KMS-11 (cell line): ENCODE data around the gene HMBS.

Experiments used
- H2AFZ ChIP-seq: fragments of 200-600 bp; sonication (generic); 2 replicates; pipeline ENCODE4 v1.6.1; 2016; ENCODE audit warnings: antibody characterized with exemption, mixed run types, low read depth
- H3K27ac ChIP-seq: fragments of 200-600 bp; sonication (generic); 2 replicates; pipeline ENCODE4 v1.6.1; 2016; ENCODE audit warnings: mild to moderate bottlenecking, mixed run types
- H3K27me3 ChIP-seq: fragments of 200-600 bp; sonication (generic); 2 replicates; pipeline ENCODE4 v1.6.1; 2017; ENCODE audit warnings: mild to moderate bottlenecking, low read depth, mixed run types, moderate library complexity; ENCODE audit not compliant: insufficient read depth
- H3K36me3 ChIP-seq: fragments of 200-600 bp; sonication (generic); 2 replicates; pipeline ENCODE4 v1.6.1; 2017; ENCODE audit warnings: mild to moderate bottlenecking, mixed run types; ENCODE audit not compliant: insufficient read depth
- H3K4me1 ChIP-seq: fragments of 200-600 bp; sonication (generic); 2 replicates; pipeline ENCODE4 v1.6.1; 2016; ENCODE audit warnings: mild to moderate bottlenecking, low read depth, mixed run types; ENCODE audit not compliant: poor library complexity, severe bottlenecking
- H3K4me2 ChIP-seq: fragments of 200-600 bp; sonication (generic); 2 replicates; pipeline ENCODE4 v1.7.0; 2016; ENCODE audit warnings: mild to moderate bottlenecking, mixed run types
- H3K4me3 ChIP-seq: fragments of 200-600 bp; sonication (generic); IDR thresholded peaks from 2 replicates; pipeline ENCODE4 v1.6.1; 2017; ENCODE audit warnings: low read depth, low read length, mixed read lengths; ENCODE audit not compliant: insufficient read depth
- H3K79me2 ChIP-seq: fragments of 200-600 bp; sonication (generic); 2 replicates; pipeline ENCODE4 v1.6.1; 2016; ENCODE audit warnings: low read depth, mixed run types; ENCODE audit not compliant: insufficient read depth
- H3K9ac ChIP-seq: fragments of 200-600 bp; sonication (generic); 2 replicates; pipeline ENCODE4 v1.6.1; 2016; ENCODE audit warnings: mild to moderate bottlenecking, mixed run types
- H4K20me1 ChIP-seq: fragments of 200-600 bp; sonication (generic); 2 replicates; pipeline ENCODE4 v1.6.1; 2016; ENCODE audit warnings: mild to moderate bottlenecking, mixed run types; ENCODE audit not compliant: insufficient read depth
- TF ChIP-seq, protein P1 (sequence below): fragments of 200-600 bp; sonication (generic); conservative IDR thresholded peaks from 2 replicates; pipeline ENCODE4 v1.6.1; 2017; ENCODE audit warnings: low read depth, mild to moderate bottlenecking, antibody characterized with exemption, low read length, moderate library complexity, mixed read lengths

The HMBS gene

DNA sequence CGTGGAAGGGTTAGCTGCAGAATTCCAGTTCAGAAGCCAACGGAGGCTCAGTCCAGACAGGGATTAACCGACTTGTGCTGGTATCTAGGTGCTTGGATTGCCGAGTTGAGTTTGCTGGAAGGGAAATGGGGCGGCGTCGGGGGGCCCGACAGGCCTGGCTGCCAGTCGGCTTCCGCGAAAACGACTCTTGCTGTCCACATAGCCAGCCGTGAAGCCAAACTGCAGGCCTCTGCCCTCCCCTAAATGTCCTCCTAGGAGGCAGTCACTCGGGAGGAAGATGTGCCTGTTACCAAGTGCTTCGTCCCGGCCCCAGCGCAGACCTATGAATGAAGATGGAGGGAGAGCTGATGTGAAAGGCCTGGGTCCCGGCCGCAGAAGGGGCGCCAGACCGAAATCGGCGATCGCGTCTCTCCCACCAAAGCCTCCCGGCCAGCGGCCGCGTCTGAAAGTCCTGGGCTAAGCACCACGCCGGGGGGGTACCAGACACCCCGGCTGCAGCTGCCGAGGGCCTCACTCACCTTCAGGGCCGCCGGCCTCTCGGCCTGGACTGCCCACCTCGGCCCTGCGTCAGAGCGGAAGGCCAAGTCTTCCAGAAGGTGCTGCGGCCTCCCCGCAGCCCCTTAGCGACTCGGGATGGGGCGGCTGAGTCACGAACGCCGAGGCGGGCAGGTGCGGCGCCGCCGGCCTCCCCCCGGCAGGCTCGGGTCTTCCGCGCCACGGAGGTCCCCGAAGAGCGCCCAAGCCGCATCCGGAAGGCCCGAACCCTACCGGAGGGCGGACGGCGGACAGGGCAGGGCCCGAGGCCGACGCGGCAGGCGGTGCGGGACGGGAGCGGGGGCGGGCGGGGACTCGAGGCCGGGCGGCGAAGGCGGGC is 9.5 kb downstream of the HMBS start:
- TF ChIP-seq, protein P1, sequence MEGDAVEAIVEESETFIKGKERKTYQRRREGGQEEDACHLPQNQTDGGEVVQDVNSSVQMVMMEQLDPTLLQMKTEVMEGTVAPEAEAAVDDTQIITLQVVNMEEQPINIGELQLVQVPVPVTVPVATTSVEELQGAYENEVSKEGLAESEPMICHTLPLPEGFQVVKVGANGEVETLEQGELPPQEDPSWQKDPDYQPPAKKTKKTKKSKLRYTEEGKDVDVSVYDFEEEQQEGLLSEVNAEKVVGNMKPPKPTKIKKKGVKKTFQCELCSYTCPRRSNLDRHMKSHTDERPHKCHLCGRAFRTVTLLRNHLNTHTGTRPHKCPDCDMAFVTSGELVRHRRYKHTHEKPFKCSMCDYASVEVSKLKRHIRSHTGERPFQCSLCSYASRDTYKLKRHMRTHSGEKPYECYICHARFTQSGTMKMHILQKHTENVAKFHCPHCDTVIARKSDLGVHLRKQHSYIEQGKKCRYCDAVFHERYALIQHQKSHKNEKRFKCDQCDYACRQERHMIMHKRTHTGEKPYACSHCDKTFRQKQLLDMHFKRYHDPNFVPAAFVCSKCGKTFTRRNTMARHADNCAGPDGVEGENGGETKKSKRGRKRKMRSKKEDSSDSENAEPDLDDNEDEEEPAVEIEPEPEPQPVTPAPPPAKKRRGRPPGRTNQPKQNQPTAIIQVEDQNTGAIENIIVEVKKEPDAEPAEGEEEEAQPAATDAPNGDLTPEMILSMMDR = no peak
- Histone ChIP-seq H3K4me2 (peak overlapping the region; percentile 91), H4K20me1 (peaks cover 9% of the 10 kb centered on the region), H3K79me2 (peaks cover 24% of the 10 kb centered on the region), H2AFZ (no peak overlapping the region), H3K9ac (peak overlapping the region; percentile 87), H3K4me1 (peaks cover 21% of the 10 kb centered on the region), H3K27ac (peak overlapping the region; percentile 69), H3K36me3 (0 out of 2 replicates have a peak, but pooled peaks cover 3% of the 10 kb centered on the region), H3K4me3 (no peak overlapping the region), H3K27me3 (no peaks in the 10 kb centered on the region)

DNA sequence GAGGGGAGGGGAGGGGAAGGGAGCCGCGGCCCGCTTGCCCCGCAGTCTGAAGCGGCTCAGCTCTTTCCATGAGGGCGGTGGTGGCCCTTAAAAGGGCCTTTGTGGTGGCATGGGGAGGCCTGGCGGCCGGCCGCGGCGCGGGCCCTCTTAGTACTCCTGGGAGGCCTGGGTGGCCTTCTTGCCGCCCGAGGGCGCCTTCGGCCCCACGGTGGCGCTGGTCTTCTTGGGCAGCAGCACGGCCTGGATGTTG is 10.1 kb downstream of the HMBS start:
- Histone ChIP-seq H3K4me3 (no peak overlapping the region), H3K79me2 (peaks cover 27% of the 10 kb centered on the region), H3K9ac (peak overlapping the region; percentile 87), H3K27me3 (no peaks in the 10 kb centered on the region), H3K27ac (peak overlapping the region; percentile 69), H3K4me2 (peak overlapping the region; percentile 25; the same call in 1 of the 2 replicates), H4K20me1 (peaks cover 9% of the 10 kb centered on the region), H3K4me1 (peaks cover 22% of the 10 kb centered on the region), H2AFZ (no peak overlapping the region), H3K36me3 (0 out of 2 replicates have a peak, but pooled peaks cover 3% of the 10 kb centered on the region)
- TF ChIP-seq, protein P1 = 0 out of 2 replicates have a peak, but pooled peaks have one; percentile 14

- TF ChIP-seq, protein P1 = peak; percentile 2; the same call in 1 of the 2 replicates
- Histone ChIP-seq H3K79me2 (peaks cover 32% of the 10 kb centered on the region), H3K27me3 (no peaks in the 10 kb centered on the region), H3K9ac (peak overlapping the region; percentile 87), H3K4me3 (no peak overlapping the region), H3K27ac (peak overlapping the region; percentile 69), H3K4me1 (peaks cover 27% of the 10 kb centered on the region), H2AFZ (peak overlapping the region; percentile 17; the same call in 1 of the 2 replicates), H3K4me2 (peak overlapping the region; percentile 71), H3K36me3 (0 out of 2 replicates have a peak, but pooled peaks cover 3% of the 10 kb centered on the region), H4K20me1 (peaks cover 9% of the 10 kb centered on the region)
These were observed 10.6 kb downstream of the HMBS start for GRCh38 chr11:119095066-119095880.

DNA sequence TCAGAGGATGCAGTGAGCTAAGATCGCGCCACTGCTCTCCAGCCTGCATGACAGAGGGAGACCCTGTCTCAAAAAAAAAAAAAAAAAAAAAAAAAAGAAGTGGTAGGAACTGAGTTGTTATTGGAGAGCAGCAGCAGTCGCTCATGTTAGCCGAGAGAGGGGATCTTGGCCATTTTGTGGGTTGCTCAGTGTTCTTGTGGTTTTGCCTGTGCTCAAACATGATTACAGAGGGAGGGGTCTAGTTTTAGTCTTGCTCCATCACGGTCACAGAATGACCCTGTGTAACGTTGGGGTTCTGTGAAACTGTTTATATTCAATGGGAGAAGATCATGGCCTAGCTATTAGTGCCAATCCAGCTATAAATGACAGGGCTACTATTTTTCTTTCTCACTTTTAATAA is 15.0 kb downstream of the HMBS start:
- TF ChIP-seq, protein P1 = no peak
- H3K4me2 ChIP-seq = peak overlapping the region; percentile 94; the same call in 1 of the 2 replicates
- H3K79me2 ChIP-seq = peaks cover 25% of the 10 kb centered on the region; the same call in 1 of the 2 replicates
- H2AFZ ChIP-seq = no peak overlapping the region
- H3K27ac ChIP-seq = no peak overlapping the region
- H3K4me3 ChIP-seq = no peak overlapping the region
- no peaks in the 10 kb centered on the region for H3K36me3 ChIP-seq
- no peak overlapping the region for H3K9ac ChIP-seq
- no peaks in the 10 kb centered on the region for H4K20me1 ChIP-seq
- H3K27me3 ChIP-seq = no peaks in the 10 kb centered on the region
- H3K4me1 ChIP-seq = peaks cover 32% of the 10 kb centered on the region
